ENCODE results near the gene CYGB.
"Not testable (repeated sequence)": the region's sequence is repeated elsewhere in the genome, so short reads cannot be mapped to it uniquely, and the experiment has no call there.

Gene CYGB

GRCh38 chr17:76566988-76567431, 29.5 kb upstream of the CYGB start:
- DNase-seq: no peak

GRCh38 chr17:76566613-76566943, 29.1 kb upstream of the CYGB start:
- DNase-seq: no peak

GRCh38 chr17:76565728-76566612, 28.5 kb upstream of the CYGB start:
- DNase-seq: no peak

GRCh38 chr17:76564991-76565727, 27.6 kb upstream of the CYGB start:
- DNase-seq: not testable (repeated sequence)

DNA sequence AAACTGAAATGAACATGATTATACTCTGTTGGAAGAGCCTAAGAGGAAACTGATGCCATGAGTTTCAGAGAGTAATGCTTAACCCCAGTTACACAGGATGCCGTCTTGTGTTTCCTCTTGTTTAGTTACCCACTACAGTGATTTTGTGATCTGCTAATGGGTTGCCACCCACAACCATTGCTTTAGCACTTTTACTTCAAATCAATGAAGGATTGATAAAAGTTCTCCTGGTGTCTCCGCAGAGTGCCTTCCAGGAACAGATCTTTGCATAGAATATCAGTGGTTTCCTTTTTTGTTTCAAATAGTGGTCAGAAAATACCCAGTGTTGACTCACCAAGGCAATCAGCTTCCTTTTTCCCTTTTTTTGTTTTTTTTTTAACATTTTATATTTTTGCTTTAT, 25.9 kb upstream of the CYGB start:
- DNase-seq: not testable (repeated sequence)

GRCh38 chr17:76562734-76563148, 25.2 kb upstream of the CYGB start:
- no peak for DNase-seq

DNA sequence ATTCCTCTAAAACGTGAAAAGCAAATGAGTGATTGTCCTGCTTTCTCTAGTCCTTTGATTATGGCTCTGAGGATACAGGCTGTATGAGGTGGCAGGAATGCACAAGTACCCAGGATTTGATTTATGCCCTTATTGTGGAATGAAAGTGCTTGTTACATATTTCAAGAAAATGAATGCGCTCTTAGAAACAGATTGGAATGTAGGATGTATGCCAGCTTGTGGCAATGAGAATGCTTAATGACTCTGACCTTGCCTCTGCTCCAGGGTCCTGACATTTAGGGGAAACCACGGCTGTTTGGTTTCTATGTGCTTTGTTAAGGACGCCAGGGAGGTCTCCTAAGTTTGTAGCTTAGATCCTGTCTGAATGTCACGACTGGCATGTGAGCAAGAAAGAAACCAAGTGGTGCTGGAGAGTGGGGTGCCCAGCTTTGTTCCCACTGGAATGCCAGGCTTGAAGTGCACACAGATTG, 24.3 kb upstream of the CYGB start:
- DNase-seq: no peak

DNA sequence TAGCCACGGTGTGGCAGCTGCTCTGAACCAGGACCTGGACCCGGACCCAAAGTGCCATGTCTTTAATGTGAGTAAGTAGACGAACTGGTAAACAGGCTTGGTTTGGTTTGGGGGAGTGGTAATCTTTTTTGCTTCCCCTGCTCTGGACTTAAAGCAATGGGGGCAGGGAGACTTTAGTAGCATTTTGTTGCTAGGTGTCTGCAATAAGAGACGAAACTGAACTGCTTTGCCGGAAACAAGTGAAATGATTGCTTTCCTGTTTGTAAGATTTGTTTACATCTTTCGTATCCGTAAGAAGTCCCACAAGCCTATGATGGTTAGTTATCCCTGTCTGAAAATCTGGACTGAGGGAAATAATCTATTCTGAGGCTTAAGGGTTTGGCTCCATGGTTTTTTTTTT, 23.8 kb upstream of the CYGB start:
- DNase-seq: no peak

- no peak for DNase-seq
These were observed 23.3 kb upstream of the CYGB start for GRCh38 chr17:76560877-76561221.

- no peak for DNase-seq
These were observed 22.7 kb upstream of the CYGB start for GRCh38 chr17:76560036-76560876.

DNA sequence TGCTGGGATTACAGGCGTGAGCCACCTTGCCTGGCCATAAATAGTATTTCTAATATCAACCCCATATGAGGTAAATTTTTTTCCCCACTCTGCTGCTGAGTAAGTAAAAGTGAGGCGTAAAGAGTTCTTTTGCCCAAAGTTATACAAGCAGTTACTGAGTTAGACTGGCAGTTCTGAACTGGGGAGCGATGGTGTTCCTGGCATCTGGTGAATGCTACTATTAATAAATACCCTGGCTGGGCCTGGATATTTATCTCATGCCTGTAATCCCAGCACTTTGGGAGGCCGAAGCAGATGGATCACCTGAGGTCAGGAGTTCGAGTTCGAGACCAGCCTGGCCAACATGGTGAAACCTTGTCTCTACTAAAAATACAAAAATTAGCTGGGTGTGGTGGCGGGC, 22.0 kb upstream of the CYGB start:
- DNase-seq: not testable (repeated sequence)

- no peak for DNase-seq
These were observed 20.9 kb upstream of the CYGB start for GRCh38 chr17:76558198-76559095.

- DNase-seq: peak; percentile 89
These were observed 20.1 kb upstream of the CYGB start for GRCh38 chr17:76557368-76558197.

DNA sequence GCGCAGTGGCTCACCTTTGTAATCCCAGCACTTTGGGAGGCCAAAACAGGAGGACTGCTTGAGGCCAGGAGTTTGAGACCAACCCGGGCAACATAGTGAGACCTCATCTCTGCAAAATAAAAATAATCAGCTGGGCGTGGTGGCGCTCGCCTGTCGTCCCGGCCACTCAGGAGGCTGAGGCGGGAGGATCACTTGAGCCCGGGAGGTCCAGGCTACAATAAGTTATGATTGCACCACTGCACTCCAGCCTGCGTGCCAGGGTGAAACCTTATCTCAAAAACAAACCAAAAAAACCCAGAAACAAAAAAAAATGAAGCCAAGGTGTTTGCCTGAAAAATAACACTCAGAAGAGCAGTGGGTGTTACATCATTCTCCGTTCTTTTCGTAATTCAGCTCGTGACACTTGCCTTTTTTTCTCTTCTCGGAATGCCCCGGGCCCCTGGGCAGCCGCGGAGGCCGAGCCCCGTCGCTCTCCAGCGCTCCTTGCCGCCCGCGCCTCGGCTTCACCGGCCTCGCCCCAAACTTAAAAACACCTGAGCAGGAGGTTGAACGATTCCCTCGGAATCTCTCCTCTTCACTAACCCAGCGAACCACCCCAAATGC, 19.4 kb upstream of the CYGB start:
- DNase-seq: no peak

- no peak for DNase-seq
These were observed 16.6 kb upstream of the CYGB start for GRCh38 chr17:76554131-76554530.

GRCh38 chr17:76553178-76553908, 15.8 kb upstream of the CYGB start:
- no peak for DNase-seq

DNA sequence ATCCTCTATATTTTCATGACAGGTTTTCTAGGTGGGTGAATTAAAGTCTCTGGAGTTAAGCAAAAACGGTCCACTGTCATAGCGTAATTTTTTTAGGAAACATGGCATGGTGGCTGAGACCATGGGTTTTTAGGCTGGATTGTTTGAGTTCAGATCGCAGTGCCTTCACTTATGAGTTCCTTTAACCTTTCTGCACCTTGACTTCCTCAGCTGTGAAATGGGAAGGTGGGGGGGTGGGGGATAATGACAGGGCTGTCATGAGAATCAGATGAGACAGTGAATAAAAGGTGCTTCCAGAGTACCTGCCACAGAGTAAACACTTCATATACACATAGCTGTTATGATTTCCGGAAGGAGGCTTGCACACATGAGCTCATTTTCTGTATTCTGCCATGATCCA, 14.2 kb upstream of the CYGB start:
- no peak for DNase-seq

GRCh38 chr17:76550712-76551615, 13.5 kb upstream of the CYGB start:
- no peak for DNase-seq

GRCh38 chr17:76549539-76549938, 12.0 kb upstream of the CYGB start:
- DNase-seq: no peak
